CD4-positive, alpha-beta T cell treated with Interleukin-2 at 100 ng/mL for 4 hours (primary cell): ENCODE data around the gene ENAH.
"Not testable (repeated sequence)": the region's sequence is repeated elsewhere in the genome, so short reads cannot be mapped to it uniquely, and the experiment has no call there.

Experiments used
- DNase-seq: peaks from one replicate; pipeline ENCODE4 v3.0.0-alpha.2; 2020; ENCODE audit warnings: low spot score

The ENAH gene

GRCh38 chr1:225674381-225674780, 21.5 kb upstream of the ENAH start:
- DNase-seq = no peak

- DNase-seq = no peak
Measured at GRCh38 chr1:225670806-225671733, 18.1 kb upstream of the ENAH start.

DNA sequence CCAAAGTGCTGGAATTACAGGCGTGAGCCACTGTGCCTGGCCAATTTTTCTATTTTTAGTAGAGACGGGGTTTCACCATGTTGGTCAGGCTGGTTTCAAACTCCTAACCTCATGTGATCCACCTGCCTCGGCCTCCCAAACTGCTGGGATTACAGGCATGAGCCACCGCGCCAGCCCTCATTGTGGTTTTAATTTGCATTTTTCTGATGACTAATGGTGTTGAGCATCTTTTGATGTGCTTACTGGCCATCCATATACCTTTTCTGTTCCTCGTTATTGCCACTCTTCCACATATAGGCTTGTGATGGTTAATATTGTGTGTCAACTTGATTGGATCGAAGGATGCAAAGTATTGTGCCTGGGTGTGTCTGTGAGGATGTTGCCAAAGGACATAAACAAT, 17.4 kb upstream of the ENAH start:
- DNase-seq = no peak

- DNase-seq = no peak
Measured at GRCh38 chr1:225668222-225668621, 15.3 kb upstream of the ENAH start.

DNA sequence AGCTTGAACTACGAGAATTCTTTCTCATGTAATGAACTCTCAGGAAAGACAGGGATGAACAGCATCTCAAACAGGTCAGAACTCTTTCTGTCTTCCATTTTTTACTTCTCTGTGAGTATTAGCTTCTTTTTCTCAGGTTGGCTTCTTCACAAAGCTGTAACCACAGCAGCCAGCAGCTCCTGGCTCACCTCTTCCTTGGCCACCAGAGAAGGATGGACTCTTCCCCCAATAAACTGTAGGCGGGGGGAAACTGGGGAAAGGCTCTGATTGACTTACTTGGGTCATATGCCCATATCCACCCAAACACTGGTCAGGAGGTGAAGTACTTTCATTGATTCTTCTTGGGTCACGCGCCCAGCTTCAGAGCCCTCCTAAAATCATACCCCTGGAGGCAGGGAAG, 14.4 kb upstream of the ENAH start:
- no peak for DNase-seq

GRCh38 chr1:225666495-225666894, 13.6 kb upstream of the ENAH start:
- no peak for DNase-seq

DNA sequence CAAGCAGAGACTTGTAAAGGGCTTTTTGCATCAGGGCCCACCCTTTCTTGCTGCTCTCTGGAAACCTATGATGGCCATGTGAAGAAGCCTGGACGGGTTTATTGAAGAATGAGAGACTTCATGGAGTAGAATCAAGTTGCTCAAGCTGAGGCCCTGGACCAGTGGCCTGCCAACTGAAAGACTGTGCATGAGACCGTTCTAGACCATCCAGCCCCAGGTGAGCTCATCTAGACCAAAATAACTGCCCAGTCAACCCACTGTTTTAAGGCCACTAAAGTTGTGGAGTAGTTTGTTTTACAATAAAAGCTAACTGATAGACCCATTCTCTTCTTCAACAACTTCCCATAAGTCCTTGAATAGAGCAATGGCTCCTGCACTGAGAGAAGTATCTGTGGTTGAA, 11.8 kb upstream of the ENAH start:
- DNase-seq = no peak

DNA sequence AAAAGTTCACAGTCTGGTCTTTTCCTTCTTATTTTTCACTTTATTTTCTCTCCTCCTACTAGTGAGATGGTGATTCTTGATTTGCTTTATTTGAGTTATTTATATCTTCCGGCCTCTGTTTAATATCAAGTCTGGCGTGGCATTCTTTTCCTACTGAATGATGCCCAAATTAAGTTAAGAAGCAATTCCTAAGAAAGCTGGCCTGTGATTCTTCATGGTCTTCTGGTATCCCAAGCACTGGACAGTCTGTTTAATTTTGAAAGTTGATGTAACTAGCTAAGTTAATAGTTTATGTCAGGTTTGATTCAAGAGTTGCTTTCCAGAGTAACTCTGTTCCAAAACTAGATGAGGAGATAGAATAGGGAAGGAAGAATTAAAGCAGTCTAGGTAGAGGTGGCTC, 9.2 kb upstream of the ENAH start:
- no peak for DNase-seq

- no peak for DNase-seq
Measured at GRCh38 chr1:225660544-225660946, 7.6 kb upstream of the ENAH start.

DNA sequence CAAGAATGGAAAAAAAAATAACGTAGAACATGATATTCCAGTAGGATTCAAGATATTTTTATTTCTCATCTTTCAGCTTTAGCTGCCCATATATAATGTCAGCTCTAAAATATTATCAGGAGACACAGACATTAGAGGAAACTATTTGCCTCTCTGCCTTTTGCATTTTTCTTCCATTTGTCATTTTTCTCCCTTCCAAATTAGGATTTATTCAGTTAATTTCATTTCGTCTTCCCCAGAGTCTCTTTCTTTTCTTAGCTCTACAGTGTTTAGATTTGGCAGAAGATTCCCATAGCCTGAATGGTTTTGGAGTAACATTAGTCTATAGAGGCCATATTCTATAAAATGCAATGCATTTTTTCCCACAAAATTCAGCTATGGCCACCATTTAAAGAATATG, 5.1 kb upstream of the ENAH start:
- DNase-seq = no peak

- DNase-seq = no peak
Measured at GRCh38 chr1:225657462-225657989, 4.6 kb upstream of the ENAH start.

DNA sequence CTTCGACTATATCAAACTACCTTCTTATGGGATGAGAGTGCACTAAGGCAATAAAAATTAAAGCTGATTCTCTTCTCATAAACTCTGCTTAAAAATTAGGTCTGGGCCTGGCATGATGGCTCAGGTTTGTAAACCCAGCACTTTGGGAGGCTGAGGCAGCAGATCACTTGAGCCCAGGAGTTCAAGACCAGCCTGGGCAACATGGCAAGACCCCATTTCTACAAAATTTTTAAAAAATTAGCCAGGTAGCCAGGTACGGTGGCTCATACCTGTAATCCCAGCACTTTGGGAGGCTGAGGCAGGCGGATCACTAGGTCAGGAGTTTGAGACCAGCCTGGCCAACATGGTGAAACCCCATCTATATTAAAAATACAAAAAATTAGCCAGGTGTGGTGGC, 3.3 kb upstream of the ENAH start:
- DNase-seq = not testable (repeated sequence)

DNA sequence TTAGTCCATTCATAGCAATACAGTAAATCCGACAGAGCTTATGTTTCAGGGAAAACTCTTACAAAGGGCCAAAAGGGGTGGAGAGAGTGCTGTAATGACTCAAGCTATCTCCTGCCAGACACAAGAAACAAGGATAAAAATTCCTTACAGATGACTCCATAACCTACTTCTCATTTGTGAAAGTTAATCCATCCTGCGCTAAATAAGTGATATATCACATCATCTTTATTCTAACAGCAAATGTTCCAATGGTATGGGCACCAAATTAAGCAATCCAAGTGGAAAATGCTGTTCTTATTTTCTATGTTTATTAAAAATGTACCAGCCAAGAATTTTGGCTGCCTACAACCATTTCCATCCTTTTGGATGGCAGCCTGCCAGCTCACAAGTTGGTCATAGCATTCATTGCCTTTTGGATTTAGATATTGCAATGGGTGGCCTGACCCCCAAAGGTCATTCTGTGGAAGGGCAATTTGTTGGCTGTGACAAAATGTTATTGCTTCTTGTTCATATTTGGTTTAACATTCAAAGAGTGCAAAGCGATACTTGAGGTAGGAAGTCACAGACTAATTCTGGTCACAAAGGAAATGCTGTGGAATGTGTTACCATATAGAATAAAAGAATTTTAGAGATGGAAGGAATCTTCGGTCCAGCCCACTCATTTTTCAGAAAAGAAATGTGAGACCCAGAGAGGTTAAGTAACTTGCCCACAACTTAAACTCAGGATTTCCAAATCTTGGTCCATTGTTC, 2.8 kb upstream of the ENAH start:
- DNase-seq = no peak

- DNase-seq = no peak
Measured at GRCh38 chr1:225654688-225655508, 2.0 kb upstream of the ENAH start.

GRCh38 chr1:225654277-225654597, 1.3 kb upstream of the ENAH start:
- DNase-seq = no peak

GRCh38 chr1:225653463-225654276, 747 bp upstream of the ENAH start:
- no peak for DNase-seq

- no peak for DNase-seq
Measured at GRCh38 chr1:225651872-225652728, 823 bp downstream of the ENAH start.

GRCh38 chr1:225651376-225651871, 1.5 kb downstream of the ENAH start:
- no peak for DNase-seq

DNA sequence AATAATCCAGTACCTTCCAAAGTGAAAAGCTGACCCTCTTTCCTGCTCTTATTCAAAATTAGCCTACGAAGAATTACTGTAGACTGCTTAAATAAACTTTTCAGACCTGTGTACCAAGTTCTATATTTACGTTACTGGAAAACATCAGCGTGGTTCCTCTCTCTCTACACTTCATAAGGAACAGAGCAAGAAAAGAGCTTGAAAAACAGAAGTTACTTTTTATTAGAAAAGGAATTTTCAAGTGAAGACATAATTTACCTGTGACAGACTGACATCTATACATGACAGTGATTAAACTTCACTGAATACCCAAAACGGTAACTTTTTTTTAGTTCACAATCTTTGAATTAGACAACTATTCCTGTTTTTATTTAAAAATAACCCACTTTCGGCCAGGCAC, 2.7 kb downstream of the ENAH start:
- DNase-seq = no peak

- no peak for DNase-seq
Measured at GRCh38 chr1:225645194-225645895, 7.6 kb downstream of the ENAH start.
